Activated CD4-positive, alpha-beta T cell treated with anti-CD3 and anti-CD28 coated beads, Interleukin-2, amount 50 U/mL, for 48 hours (primary cell): ENCODE data around the gene RUNX1.

ENCODE experiments used
- DNase-seq, 2 experiments: peaks; one replicate each; pipeline ENCODE4 v3.0.0-alpha.2; 2020

RUNX1 gene

DNA sequence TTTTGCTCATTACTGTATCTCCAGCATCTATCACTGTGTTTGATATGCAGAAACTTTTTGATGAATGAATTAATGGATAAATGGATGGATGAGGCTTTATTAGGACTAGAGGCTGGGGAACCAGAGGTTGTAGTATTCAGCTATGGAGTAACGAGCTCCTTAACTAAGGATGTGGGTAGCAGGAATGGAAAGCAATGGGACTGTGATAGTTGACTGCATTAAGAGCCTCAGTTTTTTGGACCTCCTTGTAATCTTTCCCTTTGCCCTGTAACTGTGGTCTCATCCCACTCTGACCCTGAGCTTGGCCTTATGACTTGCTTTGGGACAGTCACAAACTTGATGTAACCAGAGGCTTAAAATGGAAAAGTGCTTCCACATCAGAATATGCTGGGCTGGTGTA is 9.0 kb upstream of the RUNX1 start:
- no peak for DNase-seq

GRCh38 chr21:35057428-35057827 is 8.3 kb upstream of the RUNX1 start:
- DNase-seq, result no peak

GRCh38 chr21:35053356-35054096 is 4.4 kb upstream of the RUNX1 start:
- no peak for DNase-seq

- no peak for DNase-seq
These were observed 3.7 kb upstream of the RUNX1 start for GRCh38 chr21:35052801-35053200.

DNA sequence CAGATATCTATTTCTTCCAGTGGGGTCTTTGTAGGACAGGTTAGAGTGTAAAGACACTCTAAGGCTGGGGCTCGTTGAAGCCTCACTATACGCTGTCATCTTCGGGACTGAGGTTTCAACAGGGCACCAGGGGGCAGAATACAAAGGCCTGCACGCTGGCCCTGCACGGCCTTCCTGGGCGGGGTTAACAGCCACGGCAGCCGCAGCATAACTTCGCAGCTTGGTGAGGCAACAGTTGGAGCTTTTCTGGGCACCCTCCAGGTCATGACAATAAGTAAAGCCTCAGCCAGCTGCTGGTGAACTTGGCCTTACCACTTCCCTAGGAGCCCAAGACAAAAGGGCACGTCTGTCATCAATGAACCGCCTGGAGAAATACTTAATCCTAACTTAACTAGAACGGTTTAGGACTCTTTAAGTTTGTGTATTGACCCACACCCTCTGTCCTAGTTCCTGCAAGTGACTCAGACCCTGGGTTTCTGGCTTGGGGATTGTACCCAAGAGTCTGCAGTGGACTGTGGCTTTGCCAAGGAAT is 2.3 kb upstream of the RUNX1 start:
- peak; percentile 77 to 86 for DNase-seq

DNA sequence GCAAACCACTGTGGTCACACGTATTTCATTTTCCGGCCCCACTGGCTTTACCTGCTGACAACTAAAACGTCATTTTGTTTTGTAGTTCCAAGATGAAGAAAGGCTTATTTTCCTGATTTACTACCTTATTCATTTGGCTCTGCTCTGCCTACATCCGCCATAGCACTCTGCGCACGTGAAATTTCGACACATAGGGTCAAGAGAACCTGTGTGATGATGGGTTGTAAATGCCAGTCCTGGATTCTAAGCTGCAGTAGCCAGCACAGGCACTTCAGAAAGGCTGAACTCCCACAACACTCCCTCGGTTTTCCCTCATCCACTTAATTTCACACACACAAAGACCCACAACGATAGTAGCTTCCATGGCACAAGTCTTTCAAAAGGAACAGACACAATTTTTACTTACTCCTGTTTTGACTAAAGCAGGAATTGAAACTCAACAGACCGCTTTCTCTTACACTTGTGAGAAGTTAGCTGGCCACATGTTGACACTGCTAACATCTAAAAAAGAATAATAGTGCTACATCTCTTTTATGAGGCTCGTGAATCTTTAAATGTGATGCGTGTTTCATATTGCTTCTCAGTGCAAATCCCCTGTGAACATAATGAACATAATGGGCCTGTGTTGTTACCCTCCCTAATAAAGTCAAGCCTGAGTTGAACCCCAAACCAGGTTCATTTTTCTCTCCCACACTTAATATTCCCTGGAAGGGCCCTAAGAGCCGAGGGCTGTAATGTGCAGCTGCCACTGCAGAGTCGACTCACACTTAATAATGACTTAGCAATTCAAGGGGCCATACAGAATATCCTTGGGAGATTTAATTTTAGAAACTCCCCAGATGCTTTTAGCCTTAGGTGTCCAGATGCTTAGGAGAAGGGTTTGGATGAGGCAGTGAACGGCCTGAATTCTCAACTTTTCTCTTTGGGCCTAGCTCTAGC is 1.5 kb upstream of the RUNX1 start:
- DNase-seq, result no peak

DNA sequence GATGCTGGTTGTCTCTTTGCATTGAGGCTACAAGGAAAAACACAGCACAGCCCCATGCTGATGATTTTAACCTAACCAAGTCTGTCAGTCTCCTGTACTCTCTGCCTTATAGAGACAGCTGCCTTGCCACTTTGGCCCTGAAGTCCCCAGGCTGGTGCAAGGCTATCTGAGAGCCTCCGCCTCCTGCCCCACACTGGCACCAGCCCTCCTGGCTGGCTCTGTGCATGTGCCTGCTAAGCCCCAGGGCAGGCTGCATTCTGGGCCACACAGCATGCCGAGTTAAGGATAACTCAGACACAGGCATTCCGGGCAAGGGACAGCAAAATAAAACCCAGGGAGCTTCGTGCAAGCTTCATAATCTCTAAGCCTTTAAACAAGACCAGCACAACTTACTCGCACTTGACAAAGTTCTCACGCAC is 910 bp downstream of the RUNX1 start:
- DNase-seq, result no peak

- no peak for DNase-seq
These were observed 2.2 kb downstream of the RUNX1 start for GRCh38 chr21:35046880-35047229.

DNA sequence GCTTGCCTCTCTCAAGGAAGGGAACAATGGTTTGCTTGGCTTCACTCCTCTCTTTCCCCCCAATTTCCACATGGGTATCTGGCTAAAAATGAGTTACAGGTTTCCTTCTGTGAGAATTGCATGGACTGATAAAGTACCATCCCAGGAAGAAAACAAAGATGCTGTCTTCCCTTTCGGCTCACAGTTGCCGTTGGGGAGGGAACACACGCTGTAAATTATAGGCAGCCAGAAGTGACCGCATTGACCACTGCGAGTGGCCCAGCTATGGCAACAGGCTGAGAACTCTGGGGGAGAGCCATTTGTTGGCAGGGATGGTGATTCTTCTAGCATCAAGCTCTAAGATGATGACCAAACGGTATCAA is 2.9 kb downstream of the RUNX1 start:
- peak in 1 of 2 experiments; percentile 51 for DNase-seq

DNA sequence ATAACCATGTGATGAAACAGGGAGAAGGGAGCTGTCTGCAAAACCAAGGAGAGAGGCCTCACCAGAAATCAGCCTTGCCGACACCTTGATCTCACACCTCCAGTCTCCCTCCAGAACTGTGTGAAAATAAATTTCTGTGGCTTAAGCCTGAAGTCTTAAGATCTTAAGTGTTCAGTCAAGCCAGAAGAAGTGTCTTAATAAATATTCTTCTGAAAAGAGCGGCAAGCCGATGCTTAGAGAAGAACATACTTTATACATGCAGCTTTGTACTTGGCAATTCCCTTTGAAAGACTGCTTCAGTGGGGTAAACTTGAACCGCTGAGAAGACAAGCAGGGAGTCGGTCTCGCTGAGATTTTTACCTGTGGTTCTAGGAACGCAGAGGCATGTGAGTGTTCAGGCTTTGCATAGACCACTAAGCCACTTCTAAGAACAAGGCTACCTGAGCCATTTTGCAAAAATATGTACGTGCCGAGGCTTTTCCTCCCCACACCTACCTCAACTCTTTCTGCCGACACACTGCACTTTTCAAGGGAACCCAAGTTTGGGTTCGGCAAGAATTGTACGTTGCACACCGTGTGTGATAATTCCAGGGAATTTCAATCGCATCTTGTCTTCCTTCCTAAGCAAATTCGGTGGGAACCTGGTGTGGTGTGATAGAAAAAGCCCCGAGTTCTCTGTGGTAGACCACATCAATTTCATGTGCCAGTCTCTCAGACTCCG is 3.4 kb downstream of the RUNX1 start:
- peak in 1 of 2 experiments; percentile 63 for DNase-seq

- no peak for DNase-seq
These were observed 4.1 kb downstream of the RUNX1 start for GRCh38 chr21:35044770-35045541.

- no peak for DNase-seq
These were observed 5.0 kb downstream of the RUNX1 start for GRCh38 chr21:35044128-35044527.

DNA sequence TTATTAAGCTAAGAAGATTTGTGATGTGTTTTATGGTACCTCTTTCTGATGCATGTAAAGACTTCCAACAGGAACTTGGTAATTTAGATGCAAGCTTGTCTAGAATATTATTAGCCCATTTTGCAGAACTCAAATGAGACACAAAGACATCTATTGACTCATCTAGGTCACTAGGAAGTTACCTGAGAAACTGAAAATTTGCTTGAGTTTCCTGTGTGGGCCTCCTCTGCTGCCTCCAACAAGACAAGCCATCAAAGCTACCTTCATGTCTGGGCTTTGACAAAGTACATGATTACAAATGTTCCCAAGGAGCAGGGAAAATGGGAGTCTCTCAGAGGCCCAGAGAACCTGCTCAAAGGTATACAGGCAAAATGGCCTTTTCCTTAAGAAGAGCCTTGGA is 5.6 kb downstream of the RUNX1 start:
- DNase-seq, result no peak

DNA sequence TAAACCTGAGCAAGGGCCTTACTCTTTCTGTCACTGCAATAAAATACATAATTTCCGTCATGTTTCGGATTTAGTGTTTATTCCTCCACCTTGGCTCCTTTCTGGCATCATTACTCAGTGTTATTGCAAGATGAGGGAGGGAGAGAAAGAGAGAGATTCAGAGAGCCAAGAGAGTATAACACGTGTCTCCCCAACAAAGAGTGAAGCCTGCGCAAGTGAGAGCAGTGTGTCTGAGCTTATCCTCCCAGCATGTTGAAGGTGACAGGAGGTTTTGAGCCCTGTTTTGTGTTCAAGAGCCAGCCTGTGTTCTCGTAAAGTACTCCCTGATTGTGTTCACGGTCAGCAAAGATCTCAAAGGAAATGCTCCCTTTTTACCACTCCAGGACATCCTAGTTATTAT is 6.3 kb downstream of the RUNX1 start:
- no peak for DNase-seq

DNA sequence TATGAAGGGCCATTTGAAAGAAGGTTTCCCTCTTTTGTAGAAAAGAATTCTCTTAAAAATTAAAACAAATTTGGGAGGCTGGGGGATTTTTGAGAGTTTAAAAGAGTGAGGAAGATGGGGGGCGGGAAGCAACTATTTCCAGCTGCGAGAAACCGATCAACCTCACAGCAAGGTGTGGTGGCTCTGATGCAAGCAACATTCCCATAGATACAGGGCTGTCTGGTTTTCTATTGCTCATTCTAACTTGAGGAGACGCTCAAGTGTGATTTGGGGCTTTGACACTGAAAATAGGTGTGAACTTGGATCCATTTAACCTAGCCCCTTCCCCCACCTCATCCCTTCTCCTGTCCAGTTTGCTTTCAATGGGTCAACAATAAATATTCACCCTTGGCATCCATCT is 7.2 kb downstream of the RUNX1 start:
- no peak for DNase-seq

DNA sequence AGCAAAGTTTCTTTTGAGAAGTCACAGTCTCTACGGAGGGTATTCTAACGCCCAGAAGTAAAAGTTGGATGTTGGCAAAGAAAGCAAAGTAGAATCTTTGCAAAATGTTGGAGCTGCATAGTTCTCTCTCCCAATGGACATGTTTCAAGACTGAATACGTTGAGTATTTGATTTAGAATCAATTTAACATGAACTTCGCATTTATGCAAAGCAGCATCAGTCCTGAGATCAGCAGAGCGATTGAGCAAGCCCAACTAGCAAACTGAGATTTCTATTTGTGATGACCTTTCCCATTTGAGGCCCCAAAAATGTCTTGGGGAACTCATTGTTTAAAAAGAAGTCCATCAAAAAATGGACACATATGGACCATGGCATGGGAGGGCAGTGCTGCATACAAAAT is 8.0 kb downstream of the RUNX1 start:
- DNase-seq, result no peak

- DNase-seq, result no peak
These were observed 9.4 kb downstream of the RUNX1 start for GRCh38 chr21:35039595-35040289.

GRCh38 chr21:35038772-35039319 is 10.3 kb downstream of the RUNX1 start:
- no peak for DNase-seq

GRCh38 chr21:35037384-35037765 is 11.7 kb downstream of the RUNX1 start:
- no peak for DNase-seq

- no peak for DNase-seq
These were observed 12.4 kb downstream of the RUNX1 start for GRCh38 chr21:35036465-35037383.
